GM19099 (cell line): ENCODE measurements around the gene METAP1.

Experiments used
- POLR2A ChIP-seq: IDR thresholded peaks from 3 replicates; pipeline ENCODE4 v1.6.1; 2011; ENCODE audit warnings: low read depth; ENCODE audit not compliant: insufficient read length; ENCODE audit errors: extremely low read depth

Gene METAP1

DNA sequence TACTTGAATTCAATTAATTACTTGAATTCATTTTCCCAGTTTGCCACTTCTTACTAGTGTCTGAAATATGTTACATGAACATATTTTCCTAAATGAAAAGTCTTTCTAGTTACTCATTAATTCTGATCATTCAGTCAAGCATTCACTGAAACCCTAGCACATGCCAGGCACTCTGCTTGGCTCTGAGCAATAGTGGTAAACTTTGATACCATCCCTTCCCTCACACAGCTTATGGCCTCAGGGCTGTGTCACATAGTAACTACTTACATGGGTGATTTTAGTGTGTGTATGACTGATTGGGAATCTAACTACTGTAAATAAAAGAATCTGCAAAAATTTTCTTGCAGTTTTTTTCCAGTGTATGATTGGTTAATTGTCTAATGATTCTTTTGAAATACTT lies 32.7 kb downstream of the METAP1 start:
- TF ChIP-seq POLR2A: no peak

DNA sequence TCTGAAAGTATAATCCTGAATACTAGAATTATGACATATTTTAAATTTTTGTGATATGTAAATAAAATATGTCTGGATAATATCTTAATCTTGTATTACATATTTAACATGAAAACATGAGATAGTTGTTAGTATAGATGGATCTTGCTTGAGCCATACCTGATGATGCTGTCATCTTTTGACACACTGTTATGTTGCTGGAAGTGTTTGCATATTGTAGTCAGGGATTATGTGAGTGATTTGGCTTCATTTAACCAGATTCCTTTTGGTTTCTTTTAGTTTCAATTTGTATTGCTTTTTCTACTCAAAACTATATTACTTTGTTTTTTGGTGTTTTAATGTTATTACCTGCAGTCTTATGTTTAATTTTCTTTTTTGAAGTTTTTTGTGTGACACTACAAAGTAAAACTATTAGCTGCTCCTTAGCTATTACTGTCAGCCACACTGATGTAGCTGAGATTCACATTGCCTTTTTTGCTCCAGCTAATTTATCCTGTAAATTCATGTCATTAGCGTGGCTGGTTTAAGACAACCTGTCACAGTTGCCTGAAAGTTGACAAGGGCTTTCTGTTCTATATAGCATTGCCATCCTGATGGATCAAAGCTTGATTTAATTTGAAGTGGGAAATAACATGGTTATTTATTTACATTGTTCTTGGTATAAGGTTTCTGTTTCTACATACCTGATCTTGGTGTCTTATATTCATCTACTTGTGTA lies 33.7 kb downstream of the METAP1 start:
- TF ChIP-seq POLR2A: no peak

- TF ChIP-seq POLR2A: no peak
Measured at GRCh38 chr4:99029852-99030251, 34.3 kb downstream of the METAP1 start.

GRCh38 chr4:99033956-99034355 lies 38.4 kb downstream of the METAP1 start:
- no peak for TF ChIP-seq POLR2A

- no peak for TF ChIP-seq POLR2A
Measured at GRCh38 chr4:99038213-99038612, 42.7 kb downstream of the METAP1 start.

GRCh38 chr4:99043346-99043745 lies 47.8 kb downstream of the METAP1 start:
- no peak for TF ChIP-seq POLR2A

DNA sequence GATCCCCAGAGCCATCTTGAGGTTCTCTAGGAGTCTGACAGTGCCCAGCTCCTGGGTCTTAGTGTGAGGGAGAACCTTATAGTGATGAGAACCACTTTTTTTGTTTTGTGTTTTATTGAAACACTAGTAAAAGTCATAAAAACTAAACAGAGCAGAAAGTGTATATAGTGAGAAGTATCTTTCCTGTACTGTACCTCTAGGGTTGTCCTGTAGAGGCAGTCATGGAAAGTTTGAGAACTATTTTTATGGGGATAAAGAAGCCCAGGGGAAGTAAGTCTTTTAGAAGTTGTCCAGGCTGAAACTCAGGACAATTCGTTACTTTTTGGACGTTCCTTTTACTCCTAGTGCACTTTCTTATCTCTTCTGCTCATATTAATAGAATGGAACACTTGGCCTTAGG lies 52.2 kb downstream of the METAP1 start:
- TF ChIP-seq POLR2A: no peak

- TF ChIP-seq POLR2A: no peak
Measured at GRCh38 chr4:99052902-99053301, 57.4 kb downstream of the METAP1 start.

GRCh38 chr4:99054428-99054994 lies 59.0 kb downstream of the METAP1 start:
- no peak for TF ChIP-seq POLR2A

GRCh38 chr4:99058228-99058627 lies 62.7 kb downstream of the METAP1 start:
- TF ChIP-seq POLR2A: no peak

- TF ChIP-seq POLR2A: no peak
Measured at GRCh38 chr4:99059550-99059949, 64.0 kb downstream of the METAP1 start.

GRCh38 chr4:99061048-99061700 lies 65.7 kb downstream of the METAP1 start:
- no peak for TF ChIP-seq POLR2A

GRCh38 chr4:99062120-99062519 lies 66.6 kb downstream of the METAP1 start:
- no peak for TF ChIP-seq POLR2A

GRCh38 chr4:99067617-99068016 lies 72.1 kb downstream of the METAP1 start:
- TF ChIP-seq POLR2A: no peak

GRCh38 chr4:99071159-99071558 lies 75.6 kb downstream of the METAP1 start:
- no peak for TF ChIP-seq POLR2A

- TF ChIP-seq POLR2A: no peak
Measured at GRCh38 chr4:99074816-99075215, 79.3 kb downstream of the METAP1 start.
